CD4-positive, alpha-beta memory T cell (primary cell): Measurements from ENCODE around the gene ADISSP. TPM values are rescaled to one million over a fixed set of nuclear protein-coding genes. Genes with fewer than 3 reads are reported as not detected.

Experiments used
- CTCF ChIA-PET: fragments of 350-600 bp; sonication (Branson Sonifier 250); formaldehyde crosslinking; loops from one replicate; lab custom pipeline; 2021; ENCODE audit warnings: inconsistent platforms; ENCODE audit not compliant: partially characterized antibody; lab: Charles Lee
- POLR2A ChIA-PET: fragments of 350-600 bp; sonication (Branson Sonifier 250); formaldehyde crosslinking; loops from one replicate; lab custom pipeline; 2021; ENCODE audit not compliant: partially characterized antibody; lab: Charles Lee
- DNase-seq, 5 donors: peaks; one replicate each; pipeline versions ENCODE4 v3.0.0 to v3.0.0-alpha.2; 2020 to 2022; ENCODE audit warnings: mixed read lengths in 1 of 5
- H3K27ac ChIP-seq: one replicate; pipeline ENCODE4 v1.7.0; 2013; ENCODE audit warnings: low read depth, low read length
- H3K27me3 ChIP-seq: 2 replicates; pipeline ENCODE4 v1.7.0; 2013; ENCODE audit warnings: mild to moderate bottlenecking, low read length, moderate library complexity; ENCODE audit not compliant: insufficient read depth
- H3K36me3 ChIP-seq: 2 replicates; pipeline ENCODE4 v1.7.0; 2013; ENCODE audit warnings: mild to moderate bottlenecking, low read length, moderate library complexity; ENCODE audit not compliant: insufficient read depth
- H3K4me1 ChIP-seq: 2 replicates; pipeline ENCODE4 v1.7.0; 2013; ENCODE audit warnings: mild to moderate bottlenecking, low read length, moderate library complexity; ENCODE audit not compliant: insufficient read depth
- H3K4me3 ChIP-seq, 2 donors: one replicate each; pipeline ENCODE4 v1.7.0; 2013; ENCODE audit warnings: low read length in 2 of 2, mild to moderate bottlenecking in 1 of 2
- H3K9me3 ChIP-seq, 2 donors: one replicate each; pipeline ENCODE4 v1.7.0; 2013; ENCODE audit warnings: low read length in 2 of 2, control low read depth in 1 of 2; ENCODE audit not compliant: control insufficient read depth in 1 of 2
- H3K27ac Mint-ChIP-seq, 7 donors: one replicate each; pipeline ENCODE4 v1.8.0; 2020 to 2021; ENCODE audit warnings: mixed read lengths in 7 of 7, mild to moderate bottlenecking in 6 of 7, inconsistent platforms in 3 of 7, moderate library complexity in 3 of 7
- H3K27me3 Mint-ChIP-seq, 2 donors: one replicate each; pipeline ENCODE4 v1.8.0; 2020 to 2021; ENCODE audit warnings: mixed read lengths in 2 of 2
- H3K36me3 Mint-ChIP-seq, 2 donors: one replicate each; pipeline ENCODE4 v1.8.0; 2020 to 2021; ENCODE audit warnings: mixed read lengths in 2 of 2, inconsistent platforms in 1 of 2, mild to moderate bottlenecking in 1 of 2
- H3K4me1 Mint-ChIP-seq, 4 donors: one replicate each; pipeline ENCODE4 v1.8.0; 2020 to 2021; ENCODE audit warnings: mixed read lengths in 4 of 4, mild to moderate bottlenecking in 1 of 4
- H3K4me3 Mint-ChIP-seq, 8 donors: one replicate each; pipeline ENCODE4 v1.8.0; 2020 to 2021; ENCODE audit warnings: mixed read lengths in 8 of 8, mild to moderate bottlenecking in 7 of 8, moderate library complexity in 6 of 8, inconsistent platforms in 3 of 8
- H3K9me3 Mint-ChIP-seq, 8 donors: one replicate each; pipeline ENCODE4 v1.8.0; 2020 to 2021; ENCODE audit warnings: mixed read lengths in 8 of 8, mild to moderate bottlenecking in 5 of 8, inconsistent platforms in 3 of 8, moderate library complexity in 1 of 8
- intact Hi-C: fragments of 100-400 bp; cut with micrococcal nuclease; formaldehyde crosslinking; loops from one replicate; pipeline ENCODE4 v1.15.1; 2023
- polyA plus RNA-seq, 2 donors: library from polyadenylated mRNA; unstranded; fragments of 300-500 nt; fragmentation: Illumina TruSeq; gene quantifications; one replicate each; pipeline ENCODE4 v1.2.3, GENCODE V29; 2021
- total RNA-seq, 2 experiments: library from RNA; stranded (reverse); gene quantifications; one replicate each; pipeline ENCODE4 v1.2.3, GENCODE V29; 2021

The ADISSP gene
- total and polyA plus RNA-seq, 4 experiments from 2014 or later = 15.7 to 31.5 (median 16.8) TPM

DNA sequence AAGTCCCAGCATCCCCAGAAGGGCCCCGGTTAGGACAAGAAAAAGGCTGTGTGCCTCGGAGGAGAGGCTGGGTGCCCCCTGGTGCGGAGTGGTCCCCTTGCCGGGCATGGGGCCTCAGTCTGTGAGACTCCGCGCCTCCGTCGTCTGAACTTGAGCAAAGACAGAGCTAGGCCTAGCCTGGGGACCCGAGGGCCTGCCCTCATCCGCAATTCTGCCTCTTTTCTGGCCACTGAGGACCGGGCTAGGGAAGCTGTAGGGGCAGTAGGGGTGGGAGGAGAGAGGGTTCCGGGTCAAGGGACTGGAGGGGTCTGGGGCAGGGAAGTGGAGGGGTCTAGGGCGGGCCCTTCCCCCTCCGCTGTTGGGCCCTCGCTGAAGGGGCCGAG lies 35.6 kb downstream of the ADISSP start:
- no peaks in the 10 kb centered on the region for H3K4me1 ChIP-seq
- CTCF ChIA-PET = no interaction called here

DNA sequence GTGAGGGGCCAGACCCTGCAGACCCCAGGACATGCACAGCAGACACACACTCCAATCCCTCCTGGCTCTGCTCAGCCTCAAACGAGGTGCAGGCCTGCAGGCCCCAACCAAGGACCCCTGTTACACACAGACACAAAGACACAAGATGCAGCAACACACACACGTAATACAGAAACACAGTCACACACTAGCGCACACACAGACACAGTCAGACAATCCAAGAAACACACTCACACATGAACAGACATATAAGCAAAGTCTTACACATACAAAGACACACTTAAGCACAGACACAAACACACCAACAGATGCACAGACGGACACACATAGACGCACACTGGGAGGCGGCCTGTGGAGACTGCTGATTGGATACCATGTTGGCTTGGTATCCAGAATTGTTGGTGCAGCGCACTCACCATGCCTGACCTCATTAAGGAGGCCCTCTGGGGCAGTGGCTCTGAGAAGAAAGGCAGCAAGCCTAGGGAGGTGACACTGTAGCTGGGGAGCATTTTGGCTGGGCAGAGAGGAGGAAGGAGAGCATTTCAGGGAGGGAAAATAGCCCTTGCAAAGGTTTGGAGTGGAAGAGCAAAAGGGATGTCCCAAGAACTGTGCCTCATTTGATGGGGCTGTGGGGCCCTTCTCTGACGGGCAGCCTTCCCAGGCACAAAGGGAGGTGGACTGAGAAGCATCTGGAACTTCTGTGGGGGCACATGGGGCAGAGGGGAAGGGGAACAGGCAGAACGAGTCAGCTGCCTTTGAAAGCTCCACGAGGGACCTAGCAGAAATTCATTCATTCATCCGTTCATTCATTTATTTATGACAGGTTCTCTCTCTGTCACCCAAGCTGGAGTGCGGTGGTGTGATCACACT lies 36.5 kb downstream of the ADISSP start:
- no peak overlapping the region for H3K27ac Mint-ChIP-seq
- no peaks in the 10 kb centered on the region for H3K36me3 Mint-ChIP-seq
- peaks cover 36 to 51% of the 10 kb centered on the region in 2 donors for H3K27me3 Mint-ChIP-seq
- ChIA-PET CTCF (no interaction called here), POLR2A (no interaction called here)
- Histone ChIP-seq H3K4me1 (no peaks in the 10 kb centered on the region), H3K27ac (no peak overlapping the region), H3K27me3 (peaks cover 16% of the 10 kb centered on the region), H3K36me3 (no peaks in the 10 kb centered on the region), H3K9me3 (no peaks in the 10 kb centered on the region), H3K4me3 (no peak overlapping the region)
- DNase-seq = no peak
- H3K9me3 Mint-ChIP-seq = no peaks in the 10 kb centered on the region
- H3K4me1 Mint-ChIP-seq = peaks cover 0 to 2% (median 0%) of the 10 kb centered on the region in 4 donors
- H3K4me3 Mint-ChIP-seq = peak overlapping the region in 1 of 8 donors; percentile 46
- intact Hi-C loops = no loop called here

More for the DNA sequence above, 35.6 kb downstream of the ADISSP start:
- intact Hi-C loops = no loop called here
- no peaks in the 10 kb centered on the region for H3K9me3 ChIP-seq
- Mint-ChIP-seq H3K36me3 (no peaks in the 10 kb centered on the region), H3K27me3 (peaks cover 35 to 50% of the 10 kb centered on the region in 2 donors), H3K4me1 (peaks cover 0 to 2% (median 0%) of the 10 kb centered on the region in 4 donors), H3K9me3 (no peaks in the 10 kb centered on the region), H3K27ac (no peak overlapping the region), H3K4me3 (peak overlapping the region in 1 of 8 donors; percentile 26)
- H3K36me3 ChIP-seq = no peaks in the 10 kb centered on the region
- DNase-seq = no peak
- H3K27me3 ChIP-seq = peaks cover 16% of the 10 kb centered on the region
- POLR2A ChIA-PET = no interaction called here
- no peak overlapping the region for H3K4me3 ChIP-seq
- no peak overlapping the region for H3K27ac ChIP-seq

DNA sequence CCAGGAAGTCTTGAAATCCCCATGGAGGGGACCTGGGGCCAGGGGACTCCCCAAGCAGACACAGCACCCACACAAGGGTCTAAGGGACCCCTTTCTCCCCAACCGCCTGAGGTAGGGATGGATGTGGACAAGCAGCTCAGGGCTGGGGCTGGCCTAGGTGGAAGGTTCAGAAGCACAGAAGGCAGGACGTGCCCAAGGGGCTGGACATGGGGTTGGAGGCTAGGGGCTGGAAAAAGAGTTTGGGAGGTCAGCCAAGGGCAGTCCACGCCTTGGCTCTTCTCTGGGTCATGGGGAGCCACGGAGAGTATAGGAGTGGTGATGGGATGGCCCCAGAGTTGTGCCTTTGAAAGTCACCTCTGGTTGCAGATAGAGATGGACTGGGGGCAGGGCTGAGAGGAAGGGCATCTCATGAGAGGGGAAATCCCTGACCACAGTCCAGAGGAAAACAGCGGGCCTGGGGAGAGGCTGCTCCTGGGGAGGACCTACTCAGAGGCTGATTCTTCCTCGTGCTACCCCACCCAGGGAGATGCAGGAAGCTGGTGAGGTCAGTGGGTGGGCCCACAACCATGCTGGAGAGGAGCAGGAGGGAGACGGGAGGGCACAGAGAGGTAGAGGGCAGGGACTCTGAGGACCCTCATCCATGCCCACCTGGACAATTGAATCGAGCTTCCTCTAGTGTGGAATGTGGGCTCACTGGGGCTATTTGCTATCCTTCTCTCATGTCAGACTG lies 37.6 kb downstream of the ADISSP start:
- Histone ChIP-seq H3K27ac (no peak overlapping the region), H3K36me3 (no peaks in the 10 kb centered on the region), H3K27me3 (peaks cover 16% of the 10 kb centered on the region), H3K9me3 (no peaks in the 10 kb centered on the region), H3K4me1 (no peaks in the 10 kb centered on the region), H3K4me3 (no peak overlapping the region)
- ChIA-PET POLR2A (no interaction called here), CTCF (no interaction called here)
- intact Hi-C loops = no loop called here
- Mint-ChIP-seq H3K4me3 (no peak overlapping the region), H3K27ac (no peak overlapping the region), H3K36me3 (no peaks in the 10 kb centered on the region), H3K4me1 (peaks cover 0 to 2% (median 0%) of the 10 kb centered on the region in 4 donors), H3K27me3 (peaks cover 36 to 50% of the 10 kb centered on the region in 2 donors), H3K9me3 (no peaks in the 10 kb centered on the region)
- DNase-seq = no peak

DNA sequence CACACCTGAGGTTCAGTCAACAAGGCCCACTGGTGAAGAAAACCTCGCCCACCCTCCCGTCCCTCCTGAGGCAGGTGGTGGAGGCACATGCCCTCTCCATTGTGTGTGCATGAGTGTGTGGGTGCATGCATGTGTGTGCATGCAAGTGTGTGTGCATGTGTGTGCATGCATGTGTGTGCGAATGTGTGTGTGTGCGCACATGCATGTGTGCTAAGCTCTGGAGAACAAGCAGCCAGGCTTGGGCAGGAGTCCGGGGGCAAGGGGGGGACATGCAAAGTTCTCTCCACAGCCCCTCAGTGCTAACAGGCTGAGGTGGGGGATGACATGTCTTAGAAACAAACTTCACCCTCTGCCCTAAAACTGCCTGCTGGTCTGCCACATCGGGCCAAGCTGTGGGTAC lies 38.2 kb downstream of the ADISSP start:
- Mint-ChIP-seq H3K4me1 (peaks cover 0 to 2% (median 0%) of the 10 kb centered on the region in 4 donors), H3K27ac (no peak overlapping the region), H3K4me3 (no peak overlapping the region), H3K36me3 (no peaks in the 10 kb centered on the region), H3K27me3 (peaks cover 36 to 50% of the 10 kb centered on the region in 2 donors), H3K9me3 (no peaks in the 10 kb centered on the region)
- H3K4me1 ChIP-seq = no peaks in the 10 kb centered on the region
- peaks cover 16% of the 10 kb centered on the region for H3K27me3 ChIP-seq
- no peaks in the 10 kb centered on the region for H3K9me3 ChIP-seq
- H3K4me3 ChIP-seq = no peak overlapping the region
- intact Hi-C loops = no loop called here
- DNase-seq = no peak
- no peaks in the 10 kb centered on the region for H3K36me3 ChIP-seq
- H3K27ac ChIP-seq = no peak overlapping the region
- ChIA-PET POLR2A (no interaction called here), CTCF (no interaction called here)

DNA sequence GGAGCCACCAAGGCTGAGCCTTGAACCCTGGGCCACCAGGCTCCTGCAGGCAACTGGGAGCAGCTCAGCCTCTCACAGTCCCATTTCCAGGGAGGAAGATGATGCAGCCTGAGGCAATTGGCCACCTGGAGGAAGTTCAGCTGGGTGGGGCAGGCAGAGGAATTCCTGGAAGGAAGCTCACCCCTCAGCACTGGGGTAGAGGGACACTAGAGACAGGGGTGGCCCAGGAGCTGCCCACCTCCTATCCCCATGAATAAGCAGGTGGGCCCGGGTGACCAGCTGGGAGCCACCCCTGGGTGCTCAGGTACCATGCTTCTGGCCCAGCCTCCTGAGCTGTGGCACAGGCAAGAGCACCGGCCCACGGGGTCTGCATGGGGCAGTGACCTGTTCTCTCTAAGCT lies 38.7 kb downstream of the ADISSP start:
- no peaks in the 10 kb centered on the region for H3K9me3 ChIP-seq
- Mint-ChIP-seq H3K27ac (no peak overlapping the region), H3K36me3 (no peaks in the 10 kb centered on the region), H3K27me3 (peaks cover 36 to 50% of the 10 kb centered on the region in 2 donors), H3K4me1 (peaks cover 0 to 2% (median 0%) of the 10 kb centered on the region in 4 donors), H3K4me3 (no peak overlapping the region), H3K9me3 (no peaks in the 10 kb centered on the region)
- H3K27ac ChIP-seq = no peak overlapping the region
- no peak for DNase-seq
- H3K36me3 ChIP-seq = no peaks in the 10 kb centered on the region
- intact Hi-C loops = no loop called here
- CTCF ChIA-PET = no interaction called here
- no peaks in the 10 kb centered on the region for H3K4me1 ChIP-seq
- no peak overlapping the region for H3K4me3 ChIP-seq
- POLR2A ChIA-PET = no interaction called here
- peaks cover 16% of the 10 kb centered on the region for H3K27me3 ChIP-seq

DNA sequence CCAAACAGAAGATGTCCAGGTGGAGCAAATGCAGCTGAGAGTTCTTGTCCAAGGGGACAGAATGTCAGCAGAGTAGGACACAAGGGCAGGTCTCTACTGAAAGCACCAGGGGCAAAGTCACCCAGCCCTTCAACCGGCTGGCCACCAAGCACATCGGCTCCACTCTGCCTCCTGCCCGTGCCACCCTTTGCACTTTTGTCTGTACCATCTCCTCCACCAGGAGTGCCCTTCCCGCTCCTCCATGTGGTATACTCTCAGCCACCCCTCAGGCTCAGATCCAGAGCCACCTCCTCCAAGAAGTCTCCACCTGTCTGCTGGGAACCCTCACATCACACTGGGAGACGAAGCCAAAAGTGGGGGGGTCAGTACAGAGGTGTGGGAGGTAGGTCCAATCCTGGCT lies 39.2 kb downstream of the ADISSP start:
- POLR2A ChIA-PET = no interaction called here
- peaks cover 36 to 50% of the 10 kb centered on the region in 2 donors for H3K27me3 Mint-ChIP-seq

DNA sequence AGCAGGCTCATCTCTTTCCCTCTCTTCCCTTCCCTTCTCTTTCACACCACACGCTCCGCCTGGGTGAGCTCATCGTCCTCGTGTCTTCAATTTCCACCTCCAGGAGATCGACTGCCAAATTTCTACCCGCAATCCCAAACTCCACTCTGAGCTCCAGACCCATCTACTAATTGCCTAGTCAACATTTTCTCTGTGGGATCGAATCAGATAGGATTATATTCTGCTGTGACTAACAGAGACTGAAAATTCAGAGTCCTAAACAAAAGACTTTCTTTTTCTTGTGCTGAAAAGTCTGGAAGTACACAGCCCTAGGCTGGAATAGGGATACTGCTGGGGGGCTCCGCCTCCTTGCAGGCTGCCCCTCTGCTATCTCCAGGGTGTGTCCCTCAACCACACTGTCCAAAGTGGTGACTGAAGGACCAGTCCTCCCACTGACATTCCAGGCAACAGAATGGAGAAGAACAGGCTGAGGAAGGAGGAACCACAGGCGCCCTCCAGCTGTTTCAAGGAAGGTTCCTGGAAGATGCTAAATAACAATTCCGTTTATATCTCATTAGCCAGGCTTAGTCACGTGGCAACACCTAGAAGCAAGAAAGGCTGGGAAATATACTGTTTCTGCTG lies 40.0 kb downstream of the ADISSP start:
- Histone ChIP-seq H3K27me3 (peaks cover 13% of the 10 kb centered on the region), H3K9me3 (no peaks in the 10 kb centered on the region), H3K36me3 (no peaks in the 10 kb centered on the region), H3K4me1 (no peaks in the 10 kb centered on the region), H3K27ac (no peak overlapping the region), H3K4me3 (no peak overlapping the region)
- POLR2A ChIA-PET = no interaction called here
- CTCF ChIA-PET = no interaction called here
- Mint-ChIP-seq H3K9me3 (no peaks in the 10 kb centered on the region), H3K36me3 (no peaks in the 10 kb centered on the region), H3K4me1 (peaks cover 0 to 2% (median 0%) of the 10 kb centered on the region in 4 donors), H3K27ac (peak overlapping the region in 1 of 7 donors; percentile 22), H3K27me3 (peaks cover 30 to 45% of the 10 kb centered on the region in 2 donors), H3K4me3 (no peak overlapping the region)
- intact Hi-C loops = no loop called here
- DNase-seq = no peak

More for the DNA sequence above, 39.2 kb downstream of the ADISSP start:
- Histone ChIP-seq H3K27ac (no peak overlapping the region), H3K4me3 (no peak overlapping the region), H3K36me3 (no peaks in the 10 kb centered on the region), H3K4me1 (no peaks in the 10 kb centered on the region), H3K9me3 (no peaks in the 10 kb centered on the region), H3K27me3 (peaks cover 16% of the 10 kb centered on the region)
- CTCF ChIA-PET = no interaction called here
- no peak overlapping the region for H3K4me3 Mint-ChIP-seq
- intact Hi-C loops = no loop called here
- no peak overlapping the region for H3K27ac Mint-ChIP-seq
- H3K36me3 Mint-ChIP-seq = no peaks in the 10 kb centered on the region
- DNase-seq = no peak
- no peaks in the 10 kb centered on the region for H3K9me3 Mint-ChIP-seq
- peaks cover 0 to 2% (median 0%) of the 10 kb centered on the region in 4 donors for H3K4me1 Mint-ChIP-seq
